Measurements from ENCODE around the gene MCU. TPM values are rescaled to one million over a fixed set of nuclear protein-coding genes. Genes with fewer than 3 reads are reported as not detected.

The MCU gene
- total RNA-seq, 4 donors from 2014 or later, result 11.4 to 33.3 (median 24.9) TPM

DNA sequence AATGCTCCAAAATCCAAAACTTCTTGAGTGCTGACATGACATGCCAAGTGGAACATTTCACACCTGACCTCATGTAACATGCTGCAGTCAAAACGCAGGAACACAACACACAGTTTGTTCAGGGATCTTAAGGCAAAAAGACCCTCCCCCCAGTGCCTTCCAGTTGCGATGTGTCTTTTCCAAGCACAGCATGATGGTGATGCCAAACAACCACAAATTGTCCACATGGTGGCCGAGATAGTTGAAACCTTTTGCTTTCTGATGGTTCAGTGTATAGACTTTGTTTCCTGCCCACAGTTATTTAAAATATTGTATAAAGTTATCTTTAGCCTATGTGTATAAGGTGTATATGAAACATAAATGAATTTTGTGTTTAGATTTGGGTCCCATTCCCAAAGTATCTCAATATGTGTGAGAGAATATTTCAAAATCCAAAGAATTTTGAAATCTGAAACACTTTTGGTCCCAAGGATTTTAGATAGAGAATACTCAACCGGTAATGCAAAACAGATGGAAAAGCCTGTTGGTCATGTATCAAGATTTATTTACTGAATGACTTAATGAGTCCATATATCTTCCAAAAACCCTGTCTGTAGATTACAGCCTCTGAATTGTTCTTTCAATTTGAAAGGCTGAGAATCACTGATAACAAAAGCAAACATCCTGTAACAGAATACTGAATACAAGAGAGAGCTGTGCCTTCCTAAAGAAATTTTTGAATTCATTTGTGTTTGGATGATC, 108.2 kb downstream of the MCU start:
- no peaks in the 10 kb centered on the region for H3K4me1 ChIP-seq
- no peak overlapping the region for H3K27ac ChIP-seq
- intact Hi-C loops (cut with DNase I), result no loop called here
- no peak overlapping the region for H3K4me3 ChIP-seq (replicated peaks in 1 of 3)
- TF ChIP-seq, protein P1, sequence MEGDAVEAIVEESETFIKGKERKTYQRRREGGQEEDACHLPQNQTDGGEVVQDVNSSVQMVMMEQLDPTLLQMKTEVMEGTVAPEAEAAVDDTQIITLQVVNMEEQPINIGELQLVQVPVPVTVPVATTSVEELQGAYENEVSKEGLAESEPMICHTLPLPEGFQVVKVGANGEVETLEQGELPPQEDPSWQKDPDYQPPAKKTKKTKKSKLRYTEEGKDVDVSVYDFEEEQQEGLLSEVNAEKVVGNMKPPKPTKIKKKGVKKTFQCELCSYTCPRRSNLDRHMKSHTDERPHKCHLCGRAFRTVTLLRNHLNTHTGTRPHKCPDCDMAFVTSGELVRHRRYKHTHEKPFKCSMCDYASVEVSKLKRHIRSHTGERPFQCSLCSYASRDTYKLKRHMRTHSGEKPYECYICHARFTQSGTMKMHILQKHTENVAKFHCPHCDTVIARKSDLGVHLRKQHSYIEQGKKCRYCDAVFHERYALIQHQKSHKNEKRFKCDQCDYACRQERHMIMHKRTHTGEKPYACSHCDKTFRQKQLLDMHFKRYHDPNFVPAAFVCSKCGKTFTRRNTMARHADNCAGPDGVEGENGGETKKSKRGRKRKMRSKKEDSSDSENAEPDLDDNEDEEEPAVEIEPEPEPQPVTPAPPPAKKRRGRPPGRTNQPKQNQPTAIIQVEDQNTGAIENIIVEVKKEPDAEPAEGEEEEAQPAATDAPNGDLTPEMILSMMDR (IDR thresholded peaks at IDR 0.05), result no peak
- no peak for TF ChIP-seq POLR2A (IDR thresholded peaks at IDR 0.05)
- no peaks in the 10 kb centered on the region for H3K9me3 ChIP-seq
- 71 to 77% methylated on average over 4 of the region's 4 CpGs for WGBS, 2 donors
- no peaks in the 10 kb centered on the region for H3K27me3 ChIP-seq
- no peaks in the 10 kb centered on the region for H3K36me3 ChIP-seq
- no peak for DNase-seq

- Histone ChIP-seq H3K36me3 (no peaks in the 10 kb centered on the region), H3K27me3 (no peaks in the 10 kb centered on the region), H3K4me1 (no peaks in the 10 kb centered on the region), H3K9me3 (no peaks in the 10 kb centered on the region), H3K27ac (no peak overlapping the region), H3K4me3 (replicated peaks in 1 of 3) (no peak overlapping the region)
- WGBS, 2 donors, result 89 to 90% methylated on average over 6 of the region's 6 CpGs
- no peak for TF ChIP-seq POLR2A (IDR thresholded peaks at IDR 0.05)
- TF ChIP-seq, protein P1 (IDR thresholded peaks at IDR 0.05), result no peak
- DNase-seq, result no peak
- intact Hi-C loops (cut with DNase I), result no loop called here
Observed at GRCh38 chr10:72800741-72801092, 108.8 kb downstream of the MCU start.

- no peak overlapping the region for H3K27ac ChIP-seq
- intact Hi-C loops (cut with DNase I), result no loop called here
- no peak for DNase-seq
Observed at GRCh38 chr10:72801263-72801868, 109.4 kb downstream of the MCU start.

GRCh38 chr10:72802332-72802731, 110.4 kb downstream of the MCU start:
- Histone ChIP-seq H3K27ac (no peak overlapping the region), H3K36me3 (no peaks in the 10 kb centered on the region), H3K4me3 (replicated peaks in 1 of 3) (no peak overlapping the region), H3K9me3 (no peaks in the 10 kb centered on the region), H3K27me3 (no peaks in the 10 kb centered on the region), H3K4me1 (no peaks in the 10 kb centered on the region)
- no peak for DNase-seq
- WGBS, 2 donors, result 78 to 85% methylated on average over 2 of the region's 2 CpGs
- intact Hi-C loops (cut with DNase I), result no loop called here
- no peak for TF ChIP-seq POLR2A (IDR thresholded peaks at IDR 0.05)
- TF ChIP-seq, protein P1 (IDR thresholded peaks at IDR 0.05), result no peak

More at GRCh38 chr10:72801263-72801868, 109.4 kb downstream of the MCU start:
- TF ChIP-seq POLR2A (IDR thresholded peaks at IDR 0.05), result no peak
- TF ChIP-seq, protein P1 (IDR thresholded peaks at IDR 0.05), result no peak
- Histone ChIP-seq H3K36me3 (no peaks in the 10 kb centered on the region), H3K4me1 (no peaks in the 10 kb centered on the region), H3K9me3 (no peaks in the 10 kb centered on the region), H3K4me3 (replicated peaks in 1 of 3) (no peak overlapping the region), H3K27me3 (no peaks in the 10 kb centered on the region)
- WGBS, 2 donors, result 89 to 95% methylated on average over 5 of the region's 5 CpGs

DNA sequence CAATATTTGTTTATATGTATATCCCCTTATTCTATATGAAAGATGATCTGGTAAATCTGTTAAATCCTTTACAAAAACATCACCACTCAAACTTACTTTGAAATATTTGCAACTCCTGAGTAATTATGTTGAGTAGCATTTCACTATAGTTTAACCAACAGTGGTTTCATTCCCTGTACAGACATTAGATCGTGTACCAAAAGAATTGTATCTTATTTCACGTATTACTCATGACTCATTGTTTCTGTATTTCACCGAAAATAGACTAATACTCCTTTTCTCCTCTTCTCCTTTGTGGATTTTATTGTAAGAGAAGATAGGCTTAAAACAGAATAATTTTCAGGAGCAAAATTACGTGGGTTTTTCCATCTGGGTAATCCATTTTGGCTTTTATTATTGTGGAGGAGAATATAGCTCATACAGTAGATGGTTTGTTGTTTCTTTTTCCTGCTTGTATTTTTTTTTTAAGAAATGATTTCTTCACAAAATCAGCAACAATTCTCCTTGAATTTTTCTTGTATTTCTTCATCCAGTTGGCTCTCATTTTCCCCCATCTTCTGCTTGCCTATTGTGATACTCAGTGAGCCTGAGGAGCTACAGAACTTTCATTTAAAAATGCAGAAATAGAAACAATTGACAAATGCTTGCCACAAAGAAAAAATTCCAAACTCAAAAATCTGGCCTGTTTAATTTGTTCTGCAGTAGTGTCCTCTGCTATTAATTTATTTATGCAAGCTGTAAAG, 111.0 kb downstream of the MCU start:
- no peaks in the 10 kb centered on the region for H3K36me3 ChIP-seq
- no peaks in the 10 kb centered on the region for H3K4me1 ChIP-seq
- H3K27ac ChIP-seq, result no peak overlapping the region
- intact Hi-C loops (cut with DNase I), result no loop called here
- no peaks in the 10 kb centered on the region for H3K9me3 ChIP-seq
- TF ChIP-seq, protein P1 (IDR thresholded peaks at IDR 0.05), result no peak
- no peak for TF ChIP-seq POLR2A (IDR thresholded peaks at IDR 0.05)
- H3K4me3 ChIP-seq (replicated peaks in 1 of 3), result no peak overlapping the region
- no peak for DNase-seq
- H3K27me3 ChIP-seq, result no peaks in the 10 kb centered on the region
- WGBS, 2 donors, result 52 to 64% methylated on average over 4 of the region's 4 CpGs
